Epithelial cell of prostate (primary cell): ENCODE measurements around the gene SLC31A1.
"Not testable (repeated sequence)": the region's sequence is repeated elsewhere in the genome, so short reads cannot be mapped to it uniquely, and the experiment has no call there.

Source experiments
- DNase-seq: peaks from one replicate; pipeline ENCODE4 v3.0.0-alpha.2; 2011; ENCODE audit warnings: low read depth, low spot score
- H3K27ac ChIP-seq: fragments of 450-650 bp; 2 replicates; pipeline ENCODE4 v1.5.1; 2017; ENCODE audit warnings: mild to moderate bottlenecking

Gene SLC31A1

DNA sequence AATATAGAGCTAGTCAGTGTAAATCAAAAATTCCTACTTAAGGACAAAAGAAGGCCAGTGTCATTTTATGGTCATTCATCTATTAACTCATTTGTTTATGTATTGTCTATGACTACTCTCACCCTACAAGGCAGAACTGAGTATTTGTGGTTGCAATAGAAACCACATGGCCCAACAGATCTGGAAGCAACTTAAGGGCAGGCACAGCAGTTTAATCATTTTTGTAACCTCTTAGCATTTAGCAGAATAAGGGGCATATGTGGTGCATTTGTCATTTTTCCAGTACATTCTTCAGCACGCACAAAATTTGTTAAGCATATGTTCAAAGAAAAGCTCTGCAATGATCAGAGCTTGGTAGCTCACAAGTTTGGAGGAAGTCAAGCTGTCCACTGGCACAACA is 1.4 kb upstream of the SLC31A1 start:
- peak overlapping the region; percentile 72 for H3K27ac ChIP-seq
- no peak for DNase-seq

DNA sequence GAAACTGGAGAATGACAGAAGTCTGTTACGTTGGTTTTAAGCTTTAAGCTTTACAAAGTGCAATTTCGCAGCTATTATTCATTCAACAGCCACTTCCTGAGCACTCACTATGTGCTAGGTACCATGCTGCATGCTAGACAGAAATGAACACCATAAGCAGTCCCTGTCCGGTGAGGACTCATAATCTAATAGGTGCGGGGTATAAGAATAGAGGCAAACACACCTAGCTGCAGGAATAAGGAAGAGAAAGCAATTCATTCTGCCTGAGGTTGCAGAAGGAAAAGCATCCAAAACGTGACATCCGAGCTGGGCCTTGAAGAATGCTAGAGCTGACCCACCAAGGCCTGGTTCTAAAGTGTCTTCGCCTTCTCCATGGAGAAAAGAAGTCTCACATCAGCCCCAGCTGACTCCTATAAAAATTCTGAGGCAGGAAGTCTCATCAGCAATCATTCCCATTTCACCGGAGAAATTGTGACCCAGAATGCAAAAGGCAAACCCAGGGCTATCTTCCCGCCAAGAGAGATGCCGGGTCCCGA is 809 bp upstream of the SLC31A1 start:
- no peak for DNase-seq
- peak overlapping the region; percentile 72 for H3K27ac ChIP-seq

DNA sequence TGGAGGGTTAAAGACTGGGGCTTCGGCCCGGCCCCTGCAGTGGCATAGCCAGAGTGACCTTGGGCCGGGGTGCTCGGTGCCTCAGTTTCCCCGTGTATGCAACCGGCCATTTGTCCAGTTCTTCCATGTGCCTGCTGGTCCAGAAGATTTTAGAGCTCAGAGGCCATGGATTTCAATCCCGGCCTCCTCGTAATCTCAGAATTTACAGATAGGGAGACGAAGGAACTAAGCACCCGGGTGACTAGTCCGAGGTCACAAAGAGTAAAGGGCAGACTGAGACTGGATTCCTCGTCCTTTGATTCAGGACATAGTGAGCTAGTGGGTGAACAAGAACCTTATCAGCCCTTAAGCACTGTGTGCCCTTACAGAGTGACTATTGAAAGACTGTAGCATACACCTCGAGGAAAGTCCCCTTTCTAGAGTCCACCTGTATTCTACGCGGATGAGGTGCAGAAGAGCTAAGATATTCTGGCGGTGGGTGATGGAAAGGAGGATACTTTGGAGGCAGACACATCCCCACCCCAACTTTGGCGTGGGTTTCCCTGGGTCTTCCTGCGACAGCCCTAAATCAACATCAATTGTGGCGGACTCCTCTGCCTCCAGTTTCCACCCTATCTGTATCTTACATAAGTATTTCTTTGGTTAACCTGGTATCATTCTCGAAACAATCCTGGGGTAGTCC is 597 bp downstream of the SLC31A1 start:
- H3K27ac ChIP-seq = peak overlapping the region; percentile 72
- no peak for DNase-seq

DNA sequence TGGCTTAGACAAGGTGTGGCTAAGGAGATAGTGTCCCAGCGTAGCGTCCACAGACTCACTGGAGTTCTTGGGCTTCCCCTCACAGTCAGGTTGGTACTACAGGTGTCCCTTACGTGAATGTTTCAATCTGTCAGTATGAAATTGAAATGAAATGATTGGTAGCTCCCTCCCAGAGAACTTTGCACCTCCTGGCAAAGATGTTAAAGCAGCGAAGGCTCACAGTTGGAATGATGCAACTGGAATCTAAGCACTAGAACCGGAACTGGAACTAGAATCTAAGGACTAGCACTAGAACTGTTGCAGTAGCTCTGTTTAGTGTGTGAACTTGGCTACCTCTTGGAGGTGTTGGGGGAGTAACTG is 1.1 kb downstream of the SLC31A1 start:
- no peak for DNase-seq
- peak overlapping the region; percentile 72 for H3K27ac ChIP-seq

DNA sequence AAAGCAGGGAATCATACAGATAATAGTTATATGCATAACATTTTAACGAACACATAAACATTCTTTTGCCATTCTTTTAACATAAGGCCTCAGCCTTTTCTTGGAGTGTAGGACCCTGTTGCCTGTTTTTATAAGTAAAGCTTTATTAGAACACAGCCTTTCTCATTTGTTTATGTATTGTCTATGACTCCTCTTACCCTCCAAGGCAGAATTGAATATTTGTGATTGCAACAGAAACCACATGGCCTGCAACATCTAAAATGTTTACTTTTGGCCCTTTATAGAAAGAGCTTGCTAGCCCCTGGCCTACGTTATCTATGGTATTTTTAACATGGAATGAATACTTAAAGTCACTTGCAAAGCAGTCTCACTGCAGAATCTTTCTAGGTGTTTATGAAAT is 2.6 kb downstream of the SLC31A1 start:
- DNase-seq = no peak

DNA sequence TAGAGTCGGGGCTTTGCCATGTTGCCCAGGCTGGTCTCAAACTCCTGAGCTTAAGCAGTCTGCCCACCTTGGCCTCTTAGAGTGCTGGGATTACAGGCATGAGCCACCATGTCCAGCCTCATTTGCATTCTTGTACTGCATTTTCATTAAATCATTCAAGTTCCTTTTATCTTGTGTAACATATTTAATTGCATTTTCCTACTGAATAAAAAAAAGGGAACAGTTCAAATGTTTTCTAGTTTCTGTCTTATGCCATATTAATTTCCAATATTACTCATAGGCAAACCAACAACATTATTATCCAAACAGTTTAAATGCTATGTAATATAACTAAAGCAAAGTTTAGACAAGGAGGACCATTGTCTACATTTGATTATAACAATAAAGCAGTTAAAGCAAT is 6.1 kb downstream of the SLC31A1 start:
- DNase-seq = no peak
- no peak overlapping the region for H3K27ac ChIP-seq

More for the DNA sequence above, 2.6 kb downstream of the SLC31A1 start:
- H3K27ac ChIP-seq = no peak overlapping the region

DNA sequence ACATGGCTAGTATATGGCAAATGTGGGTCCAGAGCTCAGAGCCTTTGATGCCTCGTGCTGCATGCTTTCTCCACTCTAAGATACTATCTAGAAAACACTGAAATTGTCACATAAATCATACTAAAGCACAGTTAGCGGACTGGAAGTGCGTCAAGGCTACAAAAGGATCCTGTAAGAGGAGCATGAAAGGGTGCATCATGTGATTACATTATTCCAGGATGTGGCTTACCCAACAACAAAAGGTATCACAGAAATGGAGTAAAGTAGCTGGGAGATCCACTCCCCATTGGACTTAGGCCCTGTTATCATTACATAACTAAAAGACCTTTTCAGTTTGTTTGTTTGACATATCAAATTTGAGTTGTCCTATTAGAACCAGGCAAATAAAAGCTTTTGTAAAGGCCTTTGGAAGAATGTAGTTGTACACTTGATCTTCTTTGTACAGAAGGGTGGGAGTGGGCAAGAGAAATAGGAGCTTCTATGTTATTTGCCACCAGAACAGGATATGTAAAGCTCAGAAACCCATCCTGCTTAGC is 6.9 kb downstream of the SLC31A1 start:
- no peak overlapping the region for H3K27ac ChIP-seq
- DNase-seq = no peak

DNA sequence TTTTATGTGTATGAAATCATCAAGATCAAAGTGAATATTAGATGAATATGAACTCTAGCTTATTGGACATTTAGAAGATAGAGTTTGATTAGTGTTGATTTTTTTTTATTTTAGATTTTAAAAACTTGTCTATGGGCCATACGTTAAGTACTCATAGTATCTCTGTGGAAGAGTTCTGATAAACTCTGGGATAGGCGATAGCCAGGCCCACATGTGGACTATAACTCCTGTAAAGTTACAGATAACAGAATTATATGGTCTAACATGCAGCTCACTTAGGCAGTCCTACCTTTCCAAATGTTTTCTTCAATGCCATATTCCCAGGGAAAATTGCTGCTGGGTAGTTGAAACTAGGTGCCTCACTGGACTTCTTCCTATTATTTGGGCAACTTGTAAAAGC is 10.4 kb downstream of the SLC31A1 start:
- no peak overlapping the region for H3K27ac ChIP-seq
- DNase-seq = no peak

DNA sequence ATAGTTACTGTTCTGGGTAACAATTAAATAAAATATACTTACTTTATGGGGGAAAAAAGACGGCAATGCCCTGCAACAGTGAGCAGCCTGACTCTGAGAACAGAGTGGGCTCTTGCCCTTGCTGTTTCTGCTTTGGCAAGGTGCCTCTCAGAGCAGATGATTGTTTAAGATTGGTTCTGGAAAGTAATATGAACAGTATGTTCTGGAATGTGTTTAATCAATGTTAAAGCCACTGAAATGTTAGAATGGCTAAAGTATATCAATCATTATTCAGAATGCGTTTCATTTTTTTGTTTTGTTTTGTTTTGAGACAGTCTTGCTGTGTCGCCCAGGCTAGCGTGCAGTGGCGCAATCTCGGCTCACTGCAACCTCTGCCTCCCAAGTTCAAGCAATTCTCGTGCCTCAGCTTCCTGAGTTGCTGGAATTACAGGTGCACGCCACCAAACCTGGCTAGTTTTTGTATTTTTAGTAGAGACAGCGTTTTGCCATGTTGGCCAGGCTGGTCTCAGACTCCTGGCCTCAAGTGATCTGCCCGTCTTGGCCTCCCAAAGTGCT is 14.4 kb downstream of the SLC31A1 start:
- DNase-seq, H3K27ac ChIP-seq: not testable (repeated sequence)

DNA sequence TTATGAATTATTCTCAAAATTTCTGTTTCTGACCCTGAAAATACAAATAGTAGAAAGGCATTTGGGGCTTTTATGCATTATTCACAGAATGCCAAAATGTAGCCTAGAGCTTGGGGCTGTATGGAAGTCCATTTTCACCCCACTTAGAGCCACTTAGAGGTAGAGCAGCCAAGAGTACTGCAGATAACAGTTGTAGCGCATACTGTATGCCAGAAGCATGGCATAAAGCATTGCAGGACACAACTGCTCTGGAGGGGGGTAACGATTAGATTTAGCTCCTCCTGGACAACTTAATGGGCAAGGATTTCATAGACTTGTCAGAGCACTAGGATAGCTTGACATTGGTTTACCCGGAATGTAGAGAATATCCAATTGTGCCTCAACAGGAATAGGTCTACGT is 15.7 kb downstream of the SLC31A1 start:
- DNase-seq = no peak
- no peak overlapping the region for H3K27ac ChIP-seq

DNA sequence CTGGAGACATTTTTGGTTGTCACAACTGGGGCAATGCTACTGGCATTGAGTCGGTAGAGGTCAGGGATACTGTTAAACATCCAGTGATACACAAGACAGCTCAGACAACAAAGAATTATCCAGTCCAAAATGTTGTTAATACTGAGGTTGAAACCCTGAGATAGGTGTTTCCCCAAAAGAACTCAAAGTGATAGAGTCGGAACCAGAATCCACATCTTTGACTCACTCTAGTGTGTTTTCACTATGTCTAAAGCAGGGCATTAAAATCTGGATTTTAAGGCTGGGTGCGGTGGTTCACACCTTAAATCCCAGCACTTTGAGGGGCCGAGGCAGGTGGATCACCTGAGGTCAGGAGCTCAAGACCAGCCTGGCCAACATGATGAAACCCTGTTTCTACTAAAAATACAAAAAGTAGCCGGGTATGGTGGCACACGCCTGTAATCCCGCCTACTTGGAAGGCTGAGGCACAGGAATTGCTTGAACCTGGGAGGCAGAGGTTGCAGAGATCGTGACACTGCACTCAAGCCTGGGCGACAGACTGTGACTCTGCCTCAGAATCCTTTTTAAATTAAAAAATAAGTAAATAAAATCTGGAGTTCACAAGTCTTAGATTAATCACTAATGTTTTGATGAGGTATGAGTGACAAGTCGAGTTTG is 17.0 kb downstream of the SLC31A1 start:
- no peak overlapping the region for H3K27ac ChIP-seq
- no peak for DNase-seq

DNA sequence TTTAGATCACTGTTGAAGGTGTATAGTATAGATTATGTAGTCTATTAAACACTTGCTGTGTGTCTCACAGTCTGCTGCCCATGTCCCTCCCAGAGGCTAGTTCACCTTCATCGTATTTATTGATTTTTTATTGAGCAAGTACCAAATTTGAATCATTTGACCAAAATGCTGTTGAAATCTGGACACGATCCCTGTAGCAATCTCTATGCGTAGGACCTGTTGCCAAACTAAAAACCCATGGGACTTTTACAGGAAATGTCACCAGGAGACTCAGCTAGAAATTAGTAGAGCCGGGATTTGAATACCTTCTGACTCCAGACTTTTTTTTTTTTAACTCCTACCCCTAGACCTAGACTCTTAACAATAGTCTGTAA is 17.5 kb downstream of the SLC31A1 start:
- no peak overlapping the region for H3K27ac ChIP-seq
- no peak for DNase-seq

DNA sequence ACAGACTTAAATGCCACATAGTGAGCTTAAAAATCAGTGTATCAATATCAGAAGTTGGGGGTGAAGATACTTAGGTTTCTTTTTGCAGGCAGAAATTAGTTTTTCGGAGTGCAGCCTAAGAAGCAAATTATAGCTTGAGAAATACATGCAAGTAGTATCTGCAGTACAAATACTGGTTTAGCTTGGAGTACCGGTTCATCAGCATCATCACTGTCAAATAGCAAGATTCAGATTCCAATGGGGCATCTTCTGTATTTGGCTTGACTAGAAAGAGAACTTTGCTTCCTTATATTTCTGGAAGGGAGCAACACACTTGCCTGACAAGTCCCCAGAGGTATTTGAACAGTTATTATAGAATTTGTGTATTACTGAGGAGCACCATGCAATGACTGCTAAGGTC is 19.8 kb downstream of the SLC31A1 start:
- no peak overlapping the region for H3K27ac ChIP-seq
- DNase-seq = no peak

DNA sequence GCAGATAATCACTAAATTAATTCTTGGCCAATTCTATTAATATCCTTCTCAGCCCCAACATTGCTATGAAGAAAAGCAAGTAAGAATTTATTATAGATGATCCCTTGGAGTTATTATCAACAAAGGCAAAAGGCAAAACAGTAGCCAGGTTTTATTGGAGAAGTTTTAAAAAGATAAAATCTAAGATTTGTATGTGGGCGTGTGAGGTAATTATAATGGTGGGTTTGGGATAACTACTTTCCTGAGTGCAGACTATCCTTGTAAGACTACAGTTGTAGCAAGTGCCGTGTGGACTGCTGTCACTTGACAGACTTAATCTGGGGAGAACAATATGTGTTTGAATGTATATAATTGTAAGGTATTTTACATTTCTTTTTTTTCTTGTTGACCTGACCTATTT is 23.2 kb downstream of the SLC31A1 start:
- no peak overlapping the region for H3K27ac ChIP-seq
- DNase-seq = no peak

DNA sequence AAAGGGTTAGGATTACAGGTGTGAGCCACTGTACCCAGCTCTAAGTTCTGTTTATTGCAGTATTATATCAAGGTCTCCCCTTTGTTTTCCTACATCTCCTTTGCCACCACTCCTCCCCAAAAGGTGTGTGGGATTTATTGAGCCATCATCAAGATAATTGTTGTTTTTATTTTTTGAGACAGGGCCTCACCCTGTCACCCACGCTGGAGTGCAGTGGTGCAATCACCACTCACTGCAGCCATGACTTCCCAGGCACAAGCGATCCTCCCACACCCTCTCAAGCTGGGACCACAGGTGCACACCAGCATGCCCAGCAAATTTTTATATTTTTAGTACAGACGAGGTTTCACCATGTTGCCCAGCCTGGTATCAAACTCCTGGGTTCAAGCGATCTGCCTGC is 24.6 kb downstream of the SLC31A1 start:
- DNase-seq = no peak
- H3K27ac ChIP-seq = no peak overlapping the region

DNA sequence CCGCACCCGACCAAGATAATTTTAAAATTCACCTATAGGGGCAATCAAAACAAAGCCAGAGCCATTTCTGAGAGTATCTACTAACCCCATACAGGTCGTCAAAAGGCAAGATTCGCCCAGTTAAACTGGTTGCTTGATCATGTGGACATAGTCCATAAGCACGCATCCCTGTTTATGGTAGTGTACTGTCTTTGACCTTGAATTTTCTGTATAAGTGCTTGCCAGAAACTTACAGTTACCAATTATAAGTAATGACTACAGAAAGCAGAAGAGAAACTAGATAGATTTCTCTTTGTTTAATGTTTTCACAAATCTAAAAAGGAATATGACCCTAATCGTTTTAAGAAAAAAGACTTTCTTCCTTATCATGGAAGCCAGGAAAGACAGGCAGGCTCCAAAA is 25.6 kb downstream of the SLC31A1 start:
- H3K27ac ChIP-seq = no peak overlapping the region
- no peak for DNase-seq

DNA sequence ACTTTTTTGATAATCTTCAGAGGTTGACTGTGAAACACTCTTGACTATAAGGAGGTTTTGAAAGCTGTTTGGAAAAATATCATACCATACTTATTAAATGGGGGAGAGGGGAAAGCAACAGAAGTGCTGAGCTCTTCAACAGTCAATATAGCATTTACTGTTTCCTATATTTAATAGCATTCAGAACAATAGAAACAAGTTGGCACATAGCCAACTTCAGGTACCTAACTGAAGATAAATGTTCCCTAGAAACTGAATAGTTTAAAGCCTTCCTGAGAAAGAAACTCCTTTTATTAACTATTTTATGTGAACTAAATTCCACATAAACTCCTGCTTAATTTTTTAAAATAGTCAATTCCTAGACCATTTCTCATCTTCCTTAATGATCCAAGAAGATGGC is 26.3 kb downstream of the SLC31A1 start:
- no peak overlapping the region for H3K27ac ChIP-seq
- DNase-seq = no peak

DNA sequence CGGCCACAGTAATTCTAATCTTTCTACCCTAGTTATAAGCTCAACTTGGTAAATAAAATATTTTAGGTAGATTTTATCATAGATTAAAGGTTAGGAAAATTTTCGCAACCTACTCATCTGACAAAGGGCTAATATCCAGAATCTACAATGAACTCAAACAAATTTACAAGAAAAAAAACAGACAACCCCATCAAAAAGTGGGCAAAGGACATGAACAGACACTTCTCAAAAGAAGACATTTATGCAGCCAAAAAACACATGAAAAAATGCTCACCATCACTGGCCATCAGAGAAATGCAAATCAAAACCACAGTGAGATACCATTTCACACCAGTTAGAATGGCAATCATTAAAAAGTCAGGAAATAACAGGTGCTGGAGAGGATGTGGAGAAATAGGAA is 28.3 kb downstream of the SLC31A1 start:
- not testable (repeated sequence) for DNase-seq

DNA sequence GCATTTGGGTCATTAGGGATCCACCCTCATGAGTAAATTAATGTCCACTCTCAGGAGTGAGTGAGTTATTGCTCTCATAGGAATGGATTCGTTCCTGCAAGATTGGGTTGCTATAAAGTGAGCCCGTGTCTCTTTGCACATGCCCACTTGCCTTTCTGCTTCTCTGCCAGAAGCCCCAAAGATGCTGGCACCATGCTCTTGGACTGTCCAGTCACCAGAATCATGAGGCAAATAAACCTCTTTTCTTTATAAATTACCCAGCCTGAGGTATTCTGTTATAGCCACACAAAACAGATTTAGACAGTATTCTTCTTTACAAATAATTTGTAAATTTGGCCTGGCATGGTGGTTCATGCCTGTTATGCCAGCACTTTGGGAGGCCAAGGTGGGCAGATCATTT is 29.5 kb downstream of the SLC31A1 start:
- DNase-seq = no peak
- no peak overlapping the region for H3K27ac ChIP-seq

More for the DNA sequence above, 28.3 kb downstream of the SLC31A1 start:
- not testable (repeated sequence) for H3K27ac ChIP-seq

DNA sequence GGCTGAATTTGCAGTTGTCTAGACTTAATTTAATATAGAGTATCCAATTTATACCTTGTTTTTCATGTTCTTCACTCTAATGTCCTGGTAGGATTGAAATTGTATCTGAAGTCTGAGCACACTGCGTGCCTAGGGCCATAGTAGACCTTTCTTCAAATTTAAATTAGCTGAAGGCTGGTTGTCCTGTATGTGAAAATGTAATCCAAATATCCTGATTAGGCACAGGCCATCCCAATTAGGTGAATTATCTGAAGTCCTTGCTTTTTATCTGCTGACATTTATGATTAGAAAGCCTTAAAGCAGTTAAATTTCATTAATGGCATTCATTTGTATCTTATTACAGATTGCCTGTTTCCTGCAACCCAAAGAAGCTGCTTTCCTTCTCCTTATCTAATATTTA is 33.6 kb downstream of the SLC31A1 start:
- no peak overlapping the region for H3K27ac ChIP-seq
- DNase-seq = no peak

DNA sequence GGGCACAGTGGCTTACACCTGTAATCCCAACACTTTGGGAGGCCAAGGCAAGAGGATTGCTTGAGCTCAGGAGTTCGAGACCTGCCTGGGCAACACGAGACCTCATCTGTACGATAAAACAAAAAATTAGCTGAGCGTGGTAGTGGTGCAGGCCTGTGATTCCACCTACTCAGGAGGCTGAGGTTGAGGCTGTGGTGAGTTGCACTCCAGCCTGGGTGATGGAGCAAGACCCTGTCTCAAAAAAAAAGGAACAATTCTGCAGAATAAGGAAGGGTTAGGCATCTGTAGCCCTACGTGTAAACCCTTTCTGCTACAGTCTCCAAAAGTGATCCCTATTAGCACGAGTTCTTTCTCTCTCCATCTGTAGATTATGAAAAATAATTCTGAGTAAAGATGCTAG is 34.1 kb downstream of the SLC31A1 start:
- no peak overlapping the region for H3K27ac ChIP-seq
- DNase-seq = no peak
